GM19467 (cell line): ENCODE results near the gene PCDHGB4.
"Not testable (repeated sequence)": the region's sequence is repeated elsewhere in the genome, so short reads cannot be mapped to it uniquely, and the experiment has no call there.

ENCODE experiments used
- ATAC-seq: cut with Tn5 transposase; IDR thresholded peaks from one replicate; pipeline ENCODE4 v1.9.1; 2021; ENCODE audit warnings: mild to moderate bottlenecking, moderate library complexity; ENCODE audit not compliant: unreplicated experiment

Gene PCDHGB4

GRCh38 chr5:141422742-141423291 lies 35.3 kb downstream of the PCDHGB4 start:
- ATAC-seq: no peak

- no peak for ATAC-seq
Observed at GRCh38 chr5:141427783-141428426, 40.4 kb downstream of the PCDHGB4 start.

- ATAC-seq: peak; percentile 90
Observed at GRCh38 chr5:141430332-141431113, 43.0 kb downstream of the PCDHGB4 start, which contains the start of gene PCDHGA12. PCDHGA12 (plus strand) TSS chr5:141430507; CDS start chr5:141430760, 253 bp downstream.

GRCh38 chr5:141431286-141431685 lies 43.8 kb downstream of the PCDHGB4 start:
- no peak for ATAC-seq

- not testable (repeated sequence) for ATAC-seq
Observed at GRCh38 chr5:141432308-141432707, 44.8 kb downstream of the PCDHGB4 start.

GRCh38 chr5:141432726-141433125 lies 45.2 kb downstream of the PCDHGB4 start:
- not testable (repeated sequence) for ATAC-seq

GRCh38 chr5:141434006-141434405 lies 46.5 kb downstream of the PCDHGB4 start:
- ATAC-seq: no peak

GRCh38 chr5:141437221-141437620 lies 49.7 kb downstream of the PCDHGB4 start:
- ATAC-seq: no peak

- no peak for ATAC-seq
Observed at GRCh38 chr5:141439411-141440141, 52.1 kb downstream of the PCDHGB4 start.
